ENCODE results near the gene NAV2.

Gene NAV2

GRCh38 chr11:19842505-19842904, 129.9 kb downstream of the NAV2 start:
- H3K4me3 ChIP-seq (ENCODE audit: control insufficient read depth, low read depth, low read length): no peak overlapping the region
- DNase-seq (ENCODE audit: low read depth): peak; percentile 33
- TF ChIP-seq CTCF (conservative IDR thresholded peaks at IDR 0.05; ENCODE audit: control insufficient read depth, insufficient read depth, low read depth, low read length): no peak

- DNase-seq (ENCODE audit: low read depth): no peak
- no peak overlapping the region for H3K4me3 ChIP-seq (ENCODE audit: control insufficient read depth, low read depth, low read length)
- TF ChIP-seq CTCF (conservative IDR thresholded peaks at IDR 0.05; ENCODE audit: control insufficient read depth, insufficient read depth, low read depth, low read length): no peak
Observed at GRCh38 chr11:19843079-19843478, 130.4 kb downstream of the NAV2 start.

GRCh38 chr11:19844012-19844411, 131.4 kb downstream of the NAV2 start:
- no peak overlapping the region for H3K4me3 ChIP-seq (ENCODE audit: control insufficient read depth, low read depth, low read length)
- no peak for TF ChIP-seq CTCF (conservative IDR thresholded peaks at IDR 0.05; ENCODE audit: control insufficient read depth, insufficient read depth, low read depth, low read length)
- no peak for DNase-seq (ENCODE audit: low read depth)

- DNase-seq (ENCODE audit: low read depth): no peak
- no peak for TF ChIP-seq CTCF (conservative IDR thresholded peaks at IDR 0.05; ENCODE audit: control insufficient read depth, insufficient read depth, low read depth, low read length)
- no peak overlapping the region for H3K4me3 ChIP-seq (ENCODE audit: control insufficient read depth, low read depth, low read length)
Observed at GRCh38 chr11:19844806-19845205, 132.2 kb downstream of the NAV2 start.

- no peak overlapping the region for H3K4me3 ChIP-seq (ENCODE audit: control insufficient read depth, low read depth, low read length)
Observed at GRCh38 chr11:19845626-19846025, 133.0 kb downstream of the NAV2 start.

GRCh38 chr11:19846654-19847305, 134.1 kb downstream of the NAV2 start:
- peak; percentile 30 for DNase-seq (ENCODE audit: low read depth)
- H3K4me3 ChIP-seq (ENCODE audit: control insufficient read depth, low read depth, low read length): no peak overlapping the region
- no peak for TF ChIP-seq CTCF (conservative IDR thresholded peaks at IDR 0.05; ENCODE audit: control insufficient read depth, insufficient read depth, low read depth, low read length)

More at GRCh38 chr11:19845626-19846025, 133.0 kb downstream of the NAV2 start:
- no peak for DNase-seq (ENCODE audit: low read depth)
- TF ChIP-seq CTCF (conservative IDR thresholded peaks at IDR 0.05; ENCODE audit: control insufficient read depth, insufficient read depth, low read depth, low read length): no peak

GRCh38 chr11:19848219-19848618, 135.6 kb downstream of the NAV2 start:
- no peak for DNase-seq (ENCODE audit: low read depth)
- H3K4me3 ChIP-seq (ENCODE audit: control insufficient read depth, low read depth, low read length): no peak overlapping the region
- TF ChIP-seq CTCF (conservative IDR thresholded peaks at IDR 0.05; ENCODE audit: control insufficient read depth, insufficient read depth, low read depth, low read length): no peak
